Body of pancreas (tissue), 4 donors: ENCODE measurements around the gene GMEB2.

Experiments used
- CTCF ChIP-seq, 7 experiments: fragments of 450-650 bp in 4 of 7; fragments of 200-600 bp in 3 of 7; sonication (generic) in 3 of 7; IDR thresholded peaks; one replicate each; pipeline ENCODE4 v1.5.1; 2016 to 2019; ENCODE audit warnings: antibody characterized with exemption in 7 of 7
- POLR2A ChIP-seq, 3 donors: fragments of 450-650 bp; IDR thresholded peaks; one replicate each; pipeline ENCODE4 v1.6.1; 2016; ENCODE audit warnings: antibody characterized with exemption in 3 of 3, mild to moderate bottlenecking in 2 of 3

- no peak for TF ChIP-seq CTCF (IDR thresholded peaks at IDR 0.05)
- no peak for TF ChIP-seq POLR2A (IDR thresholded peaks at IDR 0.05)
Measured at GRCh38 chr20:63563225-63563935, 63.5 kb downstream of the GMEB2 start.
